ENCODE results near the gene DYNC2LI1. TPM values are rescaled to one million over a fixed set of nuclear protein-coding genes. Genes with fewer than 3 reads are reported as not detected.

DYNC2LI1 gene
- polyA plus RNA-seq, 1 donor, result 106 TPM

- no peak for DNase-seq
Observed at GRCh38 chr2:43812006-43812405, 38.2 kb downstream of the DYNC2LI1 start.

- no peak for DNase-seq
Observed at GRCh38 chr2:43812947-43813346, 39.1 kb downstream of the DYNC2LI1 start.

GRCh38 chr2:43814711-43815110, 40.9 kb downstream of the DYNC2LI1 start:
- no peak for DNase-seq

- no peak for DNase-seq
Observed at GRCh38 chr2:43818761-43819160, 44.9 kb downstream of the DYNC2LI1 start.

GRCh38 chr2:43819491-43820163, 45.8 kb downstream of the DYNC2LI1 start:
- DNase-seq, result no peak

- DNase-seq, result no peak
Observed at GRCh38 chr2:43822839-43823238, 49.0 kb downstream of the DYNC2LI1 start.

GRCh38 chr2:43823751-43824150, 49.9 kb downstream of the DYNC2LI1 start:
- DNase-seq, result no peak

- DNase-seq, result no peak
Observed at GRCh38 chr2:43824512-43824911, 50.7 kb downstream of the DYNC2LI1 start.

- no peak for DNase-seq
Observed at GRCh38 chr2:43824951-43825493, 51.2 kb downstream of the DYNC2LI1 start.

- DNase-seq, result no peak
Observed at GRCh38 chr2:43825841-43826240, 52.0 kb downstream of the DYNC2LI1 start.

- no peak for DNase-seq
Observed at GRCh38 chr2:43826305-43827250, 52.7 kb downstream of the DYNC2LI1 start.

GRCh38 chr2:43831543-43832294, 57.9 kb downstream of the DYNC2LI1 start:
- peak; percentile 18 for DNase-seq

GRCh38 chr2:43832457-43832856, 58.6 kb downstream of the DYNC2LI1 start:
- DNase-seq, result no peak

GRCh38 chr2:43837033-43837432, 63.2 kb downstream of the DYNC2LI1 start:
- DNase-seq, result no peak

- no peak for DNase-seq
Observed at GRCh38 chr2:43837831-43838559, 64.2 kb downstream of the DYNC2LI1 start.

GRCh38 chr2:43838560-43839267, 64.9 kb downstream of the DYNC2LI1 start, which contains the start of the genes ABCG5 and ABCG8:
Gene ABCG5, minus strand, starts transcription at chr2:43838839. Its CDS starts 160 bp downstream, at chr2:43838679.
Gene ABCG8, plus strand, starts transcription at chr2:43838971. Its CDS starts 83 bp downstream, at chr2:43839054.
- DNase-seq, result no peak

GRCh38 chr2:43839776-43840564, 66.1 kb downstream of the DYNC2LI1 start:
- DNase-seq, result no peak

- no peak for DNase-seq
Observed at GRCh38 chr2:43840965-43841364, 67.1 kb downstream of the DYNC2LI1 start.

GRCh38 chr2:43841949-43842865, 68.4 kb downstream of the DYNC2LI1 start:
- DNase-seq, result no peak

All from left kidney (tissue), 2 donors.